Heart left ventricle (tissue), 16 donors: ENCODE data around the gene SLC1A7. TPM values are rescaled to one million over a fixed set of nuclear protein-coding genes. Genes with fewer than 3 reads are reported as not detected.
A peak's percentile ranks its signal among the peaks of the same experiment; 100 is the strongest.

Source experiments
- ATAC-seq, 4 donors: fragments of 200-7000 bp; cut with Tn5 transposase; one replicate each; pipeline ENCODE4 v1.9.1; 2020 to 2022; ENCODE audit warnings: moderate library complexity in 4 of 4, mild to moderate bottlenecking in 3 of 4, moderate number of reproducible peaks in 1 of 4
- DNase-seq, 5 donors: peaks; one replicate each; pipeline ENCODE4 v3.0.0-alpha.2; 2020
- H3K27ac ChIP-seq, 12 donors: fragments of 200-600 bp; sonication (generic) in 4 of 12; one replicate each; pipeline versions ENCODE4 v1.5.0 to v1.8.0; 2016 to 2022; ENCODE audit warnings: mild to moderate bottlenecking in 2 of 12
- H3K27me3 ChIP-seq, 9 donors: fragments of 200-600 bp; sonication (generic) in 2 of 9; one replicate each; pipeline versions ENCODE4 v1.5.1 to v1.8.0; 2016 to 2022; ENCODE audit warnings: mild to moderate bottlenecking in 3 of 9
- H3K36me3 ChIP-seq, 9 donors: fragments of 200-600 bp; sonication (generic) in 2 of 9; one replicate each; pipeline versions ENCODE4 v1.5.0 to v1.8.0; 2018 to 2022; ENCODE audit warnings: mild to moderate bottlenecking in 2 of 9
- H3K4me1 ChIP-seq, 12 donors: fragments of 200-600 bp; sonication (generic) in 4 of 12; one replicate each; pipeline versions ENCODE4 v1.5.0 to v1.8.0; 2016 to 2022; ENCODE audit warnings: mild to moderate bottlenecking in 3 of 12
- H3K4me3 ChIP-seq, 12 donors: fragments of 200-600 bp; sonication (generic) in 4 of 12; one replicate each; pipeline versions ENCODE4 v1.5.0 to v1.8.0; 2017 to 2022; ENCODE audit warnings: mild to moderate bottlenecking in 9 of 12, moderate library complexity in 4 of 12
- H3K9me3 ChIP-seq, 12 donors: fragments of 200-600 bp; sonication (generic) in 4 of 12; one replicate each; pipeline versions ENCODE4 v1.5.0 to v1.8.0; 2016 to 2022; ENCODE audit warnings: mild to moderate bottlenecking in 1 of 12
- POLR2A ChIP-seq, 2 donors: fragments of 450-650 bp; IDR thresholded peaks; one replicate each; pipeline ENCODE4 v1.6.1; 2017; ENCODE audit warnings: antibody characterized with exemption in 2 of 2, mild to moderate bottlenecking in 2 of 2, moderate library complexity in 2 of 2
- WGBS, 4 donors: extraction: QIAGEN DNeasy Blood & Tissue Kit in 2 of 4; methylation state at CpG; one replicate each; pipeline versions ENCODE4 v1.1.5 to v1.1.7; 2013 to 2018; 5-methylcytosine and 5-hydroxymethylcytosine counted together
- intact Hi-C, 10 donors: fragments of 100-400 bp; cut with DNase I; formaldehyde crosslinking; loops; one replicate each; pipeline versions ENCODE4 v1.11.1 to v1.14.2; 2022
- long read RNA-seq, 3 donors: library from polyadenylated mRNA; unstranded; transcript quantifications; one replicate each; pipeline ENCODE4 v2.0.0, GENCODE V29; 2020 to 2021
- polyA plus RNA-seq, 2 donors: library from polyadenylated mRNA; stranded (reverse); fragments of 200-250 nt; gene quantifications; one replicate each; pipeline ENCODE4 v1.2.3, GENCODE V29; 2013
- total RNA-seq, 9 donors: library from RNA; depleted of rRNA in 2 of 9; stranded (reverse); fragments of >200 nt in 2 of 9; fragmentation: NEBNext Ultra II Directional in 3 of 9; extraction: Animal tissue kit (Norgen Biotek cat#: 25700) in 3 of 9; gene quantifications; one replicate each; pipeline versions ENCODE4 v1.1.0 to v1.2.4, GENCODE V29; 2016 to 2023
- TF ChIP-seq, protein P1 (sequence below), 12 donors: fragments of 200-600 bp; sonication (generic) in 4 of 12; IDR thresholded peaks; one replicate each; pipeline versions ENCODE4 v1.5.0 to v1.8.0; 2018 to 2022; ENCODE audit warnings: antibody characterized with exemption in 12 of 12, mild to moderate bottlenecking in 5 of 12
- donor health status: ischemic (EF 13 %, LVEDD 7.1; RV severe dilation, severe dysfunction).
- donor health status: healthy with polysubstance abuse.
- donor health status: DM: no; HTN: yes; CAD: no.
- donor health status: DM: no; HTN: no; CAD: no.
- donor health status: ischemic (EF 25% LVEDD 6.9; RV normal size, moderate dysfunction).
- donor health status: ischemic (EF 25% LVEDD 5.7; RV mildly dilated, moderate dysfunction).
- donor health status: healthy.
- donor health status: DM: yes; HTN: yes; CAD: no.
- donor health status: ischemic (EF 35%, LVEDD 5.7; RV mildly dilated, moderate dysfunction).
- donor health status: nonischemic (EF 11% LVEDD 7.7; RV severe dilation, severe dysfunction).
- donor health status: DM: yes; HTN: yes; CAD: no.
- donor health status: PGD.
- donor health status: ischemic (EF 29% LVEDD 5.4; RV normal size, mild dysfunction).
- donor health status: nonischemic (EF 23%, LVEDD 6.1; RV moderate dilation, normal function).

SLC1A7 gene
- 1 to 10 TPM in 1 of 9 donors, under 1 TPM in 6, not detected in 2; 0.08 to 1.1 (median 0.37) TPM for total RNA-seq
- under 1 TPM; 0.07 to 0.19 TPM for polyA plus RNA-seq
- long read RNA-seq, donor 1, result 0 reads
- long read RNA-seq, donor 2, result 0 reads
- long read RNA-seq, donor 3, partial matches to known transcripts, result 1 of 1 reads
- long read RNA-seq, donor 3, other reads (novel, unspliced or antisense), result 0 of 1 reads

DNA sequence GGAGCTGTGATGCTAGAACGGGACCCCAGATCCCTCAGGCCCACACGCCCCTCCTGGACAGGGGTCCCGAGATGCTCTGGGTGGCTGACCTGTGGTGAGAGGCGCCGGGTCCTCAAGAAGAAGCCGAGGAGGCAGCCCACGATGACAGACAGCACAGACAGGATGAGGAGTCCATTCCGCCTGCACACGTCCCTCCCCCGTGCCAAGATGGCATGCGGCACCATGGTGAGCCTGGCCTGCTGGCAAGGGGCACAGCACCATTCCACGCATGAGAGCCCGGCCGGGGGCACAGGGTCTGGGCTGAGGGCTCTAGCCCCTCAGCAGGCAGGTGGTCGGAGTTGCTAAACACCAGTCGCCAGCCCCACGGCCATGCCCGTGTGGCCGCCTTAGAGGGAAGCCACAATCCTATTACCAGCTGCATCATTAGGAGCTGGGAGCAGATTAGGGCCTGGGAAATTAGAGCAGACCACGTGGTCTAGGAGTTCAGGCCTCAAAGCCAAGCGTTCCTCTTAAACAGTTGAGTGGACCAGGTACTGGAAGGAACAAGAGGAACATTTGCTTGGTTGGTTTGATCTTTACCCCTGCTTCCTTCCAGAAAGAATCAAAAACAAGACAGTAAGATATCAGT, at the start of gene SLC1A7:
TSS of gene SLC1A7 (minus strand) at position 413 of the 628 bp plus-strand sequence. CDS start at position 224, 189 bp downstream.
- Histone ChIP-seq H3K9me3 (peaks cover 0 to 9% (median 2%) of the 10 kb centered on the region in 12 donors), H3K27ac (peak within 1 kb of the TSS in 2 of 12 donors; percentile 13 to 57), H3K4me3 (no peak within 1 kb of the TSS), H3K4me1 (peaks cover 0 to 61% (median 17%) of the 10 kb centered on the region in 12 donors), H3K36me3 (no peaks in the 10 kb centered on the region), H3K27me3 (no peaks in the 10 kb centered on the region)
- WGBS, 4 donors, result 89 to 93% (median 92%) methylated on average over 11 to 21 of the region's 21 CpGs
- intact Hi-C loops, result no loop called here
- no peak for DNase-seq
- TF ChIP-seq POLR2A (IDR thresholded peaks at IDR 0.05), result no peak
- TF ChIP-seq, protein P1, sequence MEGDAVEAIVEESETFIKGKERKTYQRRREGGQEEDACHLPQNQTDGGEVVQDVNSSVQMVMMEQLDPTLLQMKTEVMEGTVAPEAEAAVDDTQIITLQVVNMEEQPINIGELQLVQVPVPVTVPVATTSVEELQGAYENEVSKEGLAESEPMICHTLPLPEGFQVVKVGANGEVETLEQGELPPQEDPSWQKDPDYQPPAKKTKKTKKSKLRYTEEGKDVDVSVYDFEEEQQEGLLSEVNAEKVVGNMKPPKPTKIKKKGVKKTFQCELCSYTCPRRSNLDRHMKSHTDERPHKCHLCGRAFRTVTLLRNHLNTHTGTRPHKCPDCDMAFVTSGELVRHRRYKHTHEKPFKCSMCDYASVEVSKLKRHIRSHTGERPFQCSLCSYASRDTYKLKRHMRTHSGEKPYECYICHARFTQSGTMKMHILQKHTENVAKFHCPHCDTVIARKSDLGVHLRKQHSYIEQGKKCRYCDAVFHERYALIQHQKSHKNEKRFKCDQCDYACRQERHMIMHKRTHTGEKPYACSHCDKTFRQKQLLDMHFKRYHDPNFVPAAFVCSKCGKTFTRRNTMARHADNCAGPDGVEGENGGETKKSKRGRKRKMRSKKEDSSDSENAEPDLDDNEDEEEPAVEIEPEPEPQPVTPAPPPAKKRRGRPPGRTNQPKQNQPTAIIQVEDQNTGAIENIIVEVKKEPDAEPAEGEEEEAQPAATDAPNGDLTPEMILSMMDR (IDR thresholded peaks at IDR 0.05), result no peak
- ATAC-seq, result no peak

DNA sequence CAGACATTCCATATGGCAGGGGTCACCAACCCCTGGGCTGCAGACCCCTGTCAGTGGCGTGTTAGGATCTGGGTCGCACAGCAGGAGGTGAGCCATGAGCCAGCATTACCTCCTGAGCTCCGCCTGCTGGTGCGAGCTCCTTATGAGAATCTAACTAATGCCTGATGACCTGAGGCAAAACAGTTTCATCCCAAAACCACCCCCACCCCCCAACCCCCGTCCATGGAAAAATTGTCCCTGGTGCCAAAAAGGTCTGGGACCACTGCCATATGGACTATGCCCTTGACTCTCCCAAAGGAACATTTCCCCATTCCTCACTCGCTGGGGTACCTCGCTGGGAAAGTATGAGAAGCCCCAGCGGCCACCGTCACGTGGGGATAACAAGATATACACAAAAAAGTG, 47.8 kb upstream of the SLC1A7 start:
- ATAC-seq, result no peak
- H3K4me1 ChIP-seq, result peaks cover 0 to 4% (median 0%) of the 10 kb centered on the region in 12 donors
- DNase-seq, result no peak
- TF ChIP-seq POLR2A (IDR thresholded peaks at IDR 0.05), result no peak
- TF ChIP-seq, protein P1 (IDR thresholded peaks at IDR 0.05), result no peak
- no peaks in the 10 kb centered on the region for H3K27me3 ChIP-seq
- H3K9me3 ChIP-seq, result peaks cover 0 to 2% (median 0%) of the 10 kb centered on the region in 12 donors
- WGBS, 4 donors, result 73 to 78% (median 76%) methylated on average over 10 of the region's 10 CpGs
- H3K4me3 ChIP-seq, result no peak overlapping the region
- intact Hi-C loops, result no loop called here
- no peaks in the 10 kb centered on the region for H3K36me3 ChIP-seq
- H3K27ac ChIP-seq, result no peak overlapping the region

DNA sequence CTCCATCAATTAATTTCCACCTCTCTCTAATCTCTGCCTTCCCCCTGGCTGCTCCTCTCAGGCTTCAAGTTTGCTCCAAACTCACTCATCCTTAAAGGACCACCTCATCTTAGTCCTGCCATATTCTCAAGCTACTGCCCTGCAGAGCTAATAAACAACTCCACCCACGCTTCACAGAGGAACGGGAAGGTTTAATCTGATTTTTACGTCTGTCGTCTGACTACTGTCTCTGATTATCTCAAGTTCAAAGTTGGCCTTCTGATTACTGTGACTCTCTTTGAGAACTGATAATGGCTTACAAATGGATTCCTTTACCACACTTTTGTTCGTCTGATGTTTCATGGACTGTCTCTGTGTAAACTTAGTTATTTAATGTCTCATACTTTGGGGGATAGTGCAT, 46.6 kb upstream of the SLC1A7 start:
- no peak for DNase-seq
- Histone ChIP-seq H3K36me3 (no peaks in the 10 kb centered on the region), H3K27ac (no peak overlapping the region), H3K4me3 (no peak overlapping the region), H3K27me3 (no peaks in the 10 kb centered on the region), H3K4me1 (peaks cover 0 to 5% (median 0%) of the 10 kb centered on the region in 12 donors), H3K9me3 (peaks cover 0 to 2% (median 0%) of the 10 kb centered on the region in 12 donors)
- TF ChIP-seq, protein P1 (IDR thresholded peaks at IDR 0.05), result no peak
- no peak for TF ChIP-seq POLR2A (IDR thresholded peaks at IDR 0.05)
- no peak for ATAC-seq
- 53 to 65% (median 57%) methylated on average over 5 of the region's 5 CpGs for WGBS, 4 donors
- intact Hi-C loops, result loop anchor here in 7 of 10 donors (10.0 kb wide), 8 partner anchors 124 to 494 kb away; partner anchors contain the start of genes COA7 (in 1 of the 7), ECHDC2 (in 1 of the 7), PODN (in 1 of the 7) and SCP2 (in 1 of the 7)

DNA sequence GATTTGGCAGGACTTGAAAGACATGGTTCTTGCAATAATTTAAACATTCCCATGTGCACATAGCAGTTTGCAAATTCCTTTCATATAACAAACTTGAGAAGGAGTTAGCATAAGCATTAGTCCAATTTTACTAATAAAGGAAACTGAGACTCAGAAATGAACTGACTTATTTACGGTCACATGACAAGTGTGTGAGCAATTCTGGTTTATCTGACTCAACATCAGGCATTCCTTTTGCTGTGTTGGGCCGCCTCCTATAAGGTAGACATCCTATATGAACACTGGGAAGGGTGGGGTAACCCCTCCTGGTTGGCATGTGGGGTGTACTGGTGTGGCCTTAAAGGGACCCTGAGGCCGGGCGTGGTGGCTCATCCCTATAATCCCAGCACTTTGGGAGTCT, 45.7 kb upstream of the SLC1A7 start:
- Histone ChIP-seq H3K27ac (no peak overlapping the region), H3K36me3 (no peaks in the 10 kb centered on the region), H3K4me3 (no peak overlapping the region), H3K4me1 (peaks cover 0 to 5% (median 0%) of the 10 kb centered on the region in 12 donors), H3K27me3 (no peaks in the 10 kb centered on the region), H3K9me3 (peaks cover 0 to 2% (median 0%) of the 10 kb centered on the region in 12 donors)
- no peak for TF ChIP-seq POLR2A (IDR thresholded peaks at IDR 0.05)
- TF ChIP-seq, protein P1 (IDR thresholded peaks at IDR 0.05), result no peak
- DNase-seq (no peak), ATAC-seq (no peak)
- intact Hi-C loops, result loop anchor here in 7 of 10 donors (10.0 kb wide), 8 partner anchors 123 to 493 kb away; partner anchors contain the start of genes COA7 (in 1 of the 7), ECHDC2 (in 1 of the 7), PODN (in 1 of the 7) and SCP2 (in 1 of the 7)
- 89 to 94% (median 89%) methylated on average over 4 of the region's 4 CpGs for WGBS, 4 donors
